GM19043 (cell line): ENCODE measurements around the gene PAFAH2.
"Not testable (repeated sequence)": the region's sequence is repeated elsewhere in the genome, so short reads cannot be mapped to it uniquely, and the experiment has no call there.

ENCODE experiments used
- ATAC-seq: cut with Tn5 transposase; IDR thresholded peaks from one replicate; pipeline ENCODE4 v1.9.1; 2021; ENCODE audit warnings: low read depth; ENCODE audit not compliant: unreplicated experiment

The PAFAH2 gene

GRCh38 chr1:25989440-25990234 lies 8.2 kb downstream of the PAFAH2 start:
- ATAC-seq, result no peak

GRCh38 chr1:25987951-25988350 lies 9.9 kb downstream of the PAFAH2 start:
- ATAC-seq, result no peak

- not testable (repeated sequence) for ATAC-seq
Measured at GRCh38 chr1:25986773-25987172, 11.1 kb downstream of the PAFAH2 start.

- no peak for ATAC-seq
Measured at GRCh38 chr1:25985670-25986069, 12.2 kb downstream of the PAFAH2 start.

GRCh38 chr1:25985171-25985570 lies 12.7 kb downstream of the PAFAH2 start:
- no peak for ATAC-seq

GRCh38 chr1:25979210-25979609 lies 18.7 kb downstream of the PAFAH2 start:
- ATAC-seq, result no peak

DNA sequence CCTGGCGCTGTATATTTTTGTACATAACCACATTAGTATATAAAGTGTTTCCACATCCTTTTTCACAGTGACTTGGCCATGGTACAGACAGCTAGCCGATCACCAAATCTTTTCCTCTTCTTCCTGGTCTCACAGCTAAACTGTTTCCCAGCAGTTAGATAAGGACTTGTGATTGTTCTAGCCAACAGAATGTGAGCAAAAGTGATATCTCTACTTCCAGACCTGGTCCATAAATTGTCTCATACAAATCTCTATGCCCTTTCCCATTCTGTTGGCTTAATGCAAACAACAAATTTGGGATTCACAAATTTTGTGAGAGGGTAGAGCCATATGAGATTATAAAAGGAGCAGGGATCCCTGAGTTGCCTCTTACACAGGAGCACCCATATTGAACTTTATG lies 19.5 kb downstream of the PAFAH2 start:
- ATAC-seq, result no peak

DNA sequence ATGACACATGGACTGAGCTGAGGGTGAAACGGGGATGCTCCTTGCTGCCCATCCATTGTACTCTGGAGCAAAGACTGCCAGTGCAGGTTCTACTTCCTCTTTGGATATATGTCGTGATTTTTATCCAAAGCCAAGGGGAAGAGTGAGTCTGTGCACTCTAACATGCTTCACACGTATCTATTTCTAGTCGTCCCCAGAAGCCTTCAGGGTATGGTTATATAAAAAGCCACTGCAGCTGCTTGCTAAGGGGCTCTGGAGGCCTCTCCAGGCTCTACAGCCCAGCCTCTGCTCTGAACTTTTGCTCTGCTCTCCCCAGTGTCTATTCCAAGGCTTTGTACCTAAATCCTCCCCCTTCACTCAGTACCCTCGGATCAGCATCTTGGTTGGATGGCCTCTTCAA lies 20.1 kb downstream of the PAFAH2 start:
- no peak for ATAC-seq

DNA sequence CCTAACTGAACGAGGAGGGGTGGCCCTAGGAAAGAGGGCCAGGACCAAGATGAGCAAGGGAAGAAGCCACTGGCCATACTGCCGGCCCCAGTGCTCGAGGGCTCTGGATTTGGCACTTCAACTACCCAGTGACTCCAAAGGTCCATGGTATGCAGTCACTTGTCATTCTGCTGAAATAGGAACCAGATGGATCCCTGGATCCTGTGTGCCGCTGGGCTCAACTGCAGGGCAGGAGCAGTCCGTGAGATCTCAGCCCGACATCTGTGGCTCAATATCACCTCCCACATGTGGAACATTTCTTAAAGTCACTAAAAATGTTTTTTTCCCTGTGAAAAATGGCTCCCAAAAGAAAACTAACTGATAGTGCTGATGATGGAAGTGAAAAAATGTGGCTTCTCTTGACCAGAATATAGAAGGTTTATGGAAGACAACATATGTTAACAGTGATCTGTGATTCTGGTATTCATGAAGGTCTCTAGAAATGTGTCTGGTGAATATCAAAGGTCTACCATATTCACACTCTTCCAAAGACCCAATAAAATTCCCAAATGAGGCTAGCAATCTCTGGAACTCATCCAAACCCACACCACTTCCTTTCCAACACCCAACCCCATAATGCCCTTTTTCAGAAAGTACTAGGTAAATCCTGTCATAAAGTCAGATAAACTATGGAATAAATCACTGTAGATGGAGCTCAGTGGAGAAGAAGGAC lies 24.1 kb downstream of the PAFAH2 start:
- ATAC-seq, result no peak

- ATAC-seq, result no peak
Measured at GRCh38 chr1:25971811-25972180, 26.1 kb downstream of the PAFAH2 start.

DNA sequence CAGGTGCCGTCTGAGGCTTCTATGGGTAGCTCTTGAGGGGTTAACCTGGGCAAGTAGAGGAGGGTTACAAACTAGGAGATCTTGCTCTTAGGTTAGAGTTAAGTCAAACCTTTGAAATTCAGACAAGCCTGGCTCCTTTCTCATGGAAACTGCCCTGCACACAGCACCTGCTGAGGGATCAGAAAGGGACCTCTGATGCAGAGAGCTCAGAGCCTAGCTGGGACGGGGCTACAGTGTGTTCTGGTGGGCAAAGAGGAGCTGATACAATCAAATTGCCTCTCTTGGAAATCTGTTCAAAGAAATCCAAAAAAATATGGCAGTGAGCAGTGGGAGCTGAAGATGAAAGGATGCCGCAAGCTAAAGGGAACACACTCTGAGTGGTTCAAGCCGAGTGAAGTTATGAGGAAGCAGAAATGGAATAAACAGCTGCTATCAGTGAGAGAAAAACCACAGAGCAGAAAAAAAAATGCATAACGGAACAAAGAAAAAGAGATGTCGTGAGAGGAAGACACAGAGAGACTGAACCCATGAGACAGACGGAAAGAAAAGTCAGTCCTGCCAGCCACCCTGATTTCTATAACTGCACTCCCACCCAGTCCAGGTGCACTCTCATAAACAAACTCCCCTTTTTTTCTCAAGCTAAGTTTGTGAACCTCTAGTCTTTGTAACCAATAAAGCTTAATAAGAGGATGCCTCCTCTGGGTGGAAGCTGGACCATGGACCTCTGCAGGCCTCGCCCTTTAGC lies 26.6 kb downstream of the PAFAH2 start:
- no peak for ATAC-seq

DNA sequence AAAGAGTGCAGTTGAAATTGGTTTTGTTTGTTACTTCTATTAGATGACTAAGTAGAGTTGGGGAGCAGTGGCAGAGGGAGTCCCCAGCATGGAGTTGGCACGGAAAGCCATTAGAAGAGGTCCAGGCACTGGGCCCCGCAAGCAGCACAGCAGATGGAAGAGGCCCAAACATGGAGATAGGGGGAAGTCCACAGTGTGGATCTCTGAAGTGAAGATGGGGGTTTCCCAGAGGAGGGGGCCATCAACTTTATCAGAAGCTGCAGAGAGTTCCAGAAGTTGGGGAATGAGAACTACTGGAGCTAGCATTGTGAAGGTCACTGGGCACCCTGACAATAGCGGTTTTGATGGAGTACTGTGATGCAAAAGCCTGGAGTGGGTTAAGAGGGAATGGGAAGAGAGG lies 30.6 kb downstream of the PAFAH2 start:
- no peak for ATAC-seq

GRCh38 chr1:25959611-25960010 lies 38.3 kb downstream of the PAFAH2 start:
- ATAC-seq, result no peak

DNA sequence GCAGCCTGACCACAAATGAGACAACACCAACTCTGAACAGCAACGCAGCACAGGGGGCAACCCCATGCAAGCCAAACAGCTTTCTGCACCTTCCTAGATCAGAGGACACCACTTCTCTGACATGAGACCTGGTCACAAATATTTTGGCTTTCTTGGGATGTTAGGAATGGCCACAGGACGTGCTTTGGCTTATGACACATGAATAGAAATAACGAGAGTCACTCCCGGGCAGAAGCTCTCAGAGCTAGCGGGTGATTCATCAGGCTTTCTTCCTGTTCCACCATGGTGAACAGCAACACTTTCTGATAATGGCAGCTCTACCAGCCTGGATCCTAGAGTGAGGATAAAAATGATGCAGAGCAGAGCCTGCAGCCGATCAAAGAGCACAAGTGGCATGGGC lies 39.4 kb downstream of the PAFAH2 start:
- ATAC-seq, result no peak

DNA sequence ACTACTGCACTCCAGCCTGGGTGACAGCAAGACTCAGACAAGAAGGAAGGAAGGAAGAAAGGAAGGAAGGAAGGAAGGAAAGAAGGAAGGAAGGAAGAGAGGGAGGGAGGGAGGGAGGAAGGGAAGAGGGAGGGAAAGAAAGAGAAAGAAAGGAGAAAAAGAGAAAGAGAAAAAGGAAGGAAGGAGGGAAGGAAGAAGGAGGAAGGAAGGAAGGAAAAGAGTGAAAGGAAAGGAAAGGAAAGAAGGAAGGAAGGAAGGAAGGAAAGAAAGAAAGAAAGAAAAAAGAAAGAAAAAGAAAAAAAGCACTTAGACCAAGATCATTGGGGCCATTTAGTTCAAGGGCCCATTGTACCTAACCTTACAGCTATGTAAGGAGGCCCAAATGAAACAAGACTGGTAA lies 42.3 kb downstream of the PAFAH2 start:
- ATAC-seq, result no peak

- ATAC-seq, result no peak
Measured at GRCh38 chr1:25954282-25954938, 43.5 kb downstream of the PAFAH2 start.

- no peak for ATAC-seq
Measured at GRCh38 chr1:25952841-25953401, 44.9 kb downstream of the PAFAH2 start.

DNA sequence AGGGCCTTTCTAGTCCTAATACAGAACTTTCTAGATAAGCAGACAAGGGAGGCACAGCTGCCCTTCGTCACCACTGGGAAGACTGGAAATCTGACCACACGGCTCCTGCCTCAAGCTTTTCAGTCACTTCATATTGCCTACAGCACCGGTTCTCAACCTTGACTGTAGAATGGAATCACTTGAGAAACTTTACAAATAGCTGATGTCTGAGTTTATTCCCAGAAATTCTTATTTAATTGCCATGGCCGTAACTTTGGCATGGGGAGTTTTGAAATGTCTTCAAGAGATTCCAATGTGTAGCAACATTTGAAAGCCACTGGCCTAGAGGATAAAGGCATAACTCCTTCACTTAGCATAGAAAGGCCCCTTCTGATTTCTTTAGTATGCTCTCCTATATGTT lies 49.2 kb downstream of the PAFAH2 start:
- no peak for ATAC-seq

- no peak for ATAC-seq
Measured at GRCh38 chr1:25947027-25947426, 50.8 kb downstream of the PAFAH2 start.

GRCh38 chr1:25945761-25946160 lies 52.1 kb downstream of the PAFAH2 start:
- ATAC-seq, result no peak

DNA sequence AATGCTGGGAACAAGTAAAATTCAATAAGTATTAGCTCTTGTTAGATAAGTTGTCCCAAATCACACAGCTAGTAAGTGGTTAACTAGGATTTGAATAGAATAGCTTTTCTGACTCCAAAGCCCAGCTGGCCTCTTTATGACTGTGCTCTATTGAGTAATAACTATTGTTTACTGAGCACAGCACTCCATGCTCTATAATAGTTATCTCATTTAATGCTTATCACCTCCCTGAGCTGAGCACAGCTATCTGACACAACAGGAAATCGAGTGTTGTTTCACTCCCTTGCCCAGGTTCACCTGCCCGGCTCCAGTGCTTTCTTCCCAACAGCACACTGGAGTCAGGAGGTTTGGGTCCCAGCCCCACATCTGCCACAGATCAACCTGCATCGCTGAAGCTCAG lies 52.9 kb downstream of the PAFAH2 start:
- ATAC-seq, result no peak
